ENCODE measurements around the gene XDH. TPM values are rescaled to one million over a fixed set of nuclear protein-coding genes. Genes with fewer than 3 reads are reported as not detected.

Gene XDH
- total RNA-seq, 4 donors from 2014 or later: 25.9 to 57.9 (median 37.2) TPM

DNA sequence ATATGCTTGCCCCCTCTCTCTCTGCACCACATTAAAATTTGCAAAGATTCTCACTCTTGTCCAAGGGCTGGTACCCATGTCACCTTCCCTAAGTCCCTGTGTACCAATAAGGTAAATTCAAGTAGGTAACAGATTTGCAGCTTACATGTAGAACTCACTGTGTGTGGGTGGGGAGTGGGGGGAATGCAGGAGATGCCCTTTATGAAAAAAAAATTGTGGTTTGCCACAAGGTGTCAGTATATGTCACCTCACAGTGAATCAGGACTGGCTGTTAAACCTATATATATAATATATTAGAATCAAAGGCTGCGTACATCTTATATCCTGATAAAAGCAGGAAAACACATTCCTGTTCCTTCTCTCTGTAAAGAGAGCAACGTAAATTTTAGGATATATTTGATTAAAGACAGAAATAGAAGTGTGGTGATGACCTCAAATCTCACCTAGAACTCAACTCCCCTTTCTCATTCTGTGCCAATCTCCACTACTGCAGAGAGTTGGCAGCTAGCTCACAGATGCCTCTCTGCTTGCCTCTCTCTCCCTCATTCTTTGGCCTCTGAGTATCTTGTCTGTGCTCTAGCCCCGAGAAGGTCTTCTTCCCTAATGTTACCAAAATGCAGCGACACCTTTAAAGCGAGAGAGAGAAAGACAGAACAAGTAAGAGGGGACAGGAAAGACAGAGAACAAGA, 536 bp downstream of the XDH start:
- DNase-seq: no peak
- intact Hi-C loops (cut with DNase I; ENCODE audit: low total_unique reads): no loop called here
- Histone ChIP-seq H3K27ac (peak overlapping the region; percentile 33 to 82 (median 61)), H3K36me3 (no peaks in the 10 kb centered on the region), H3K4me3 (peak overlapping the region in 2 of 4 donors; percentile 17 to 46), H3K4me1 (peaks cover 0 to 18% (median 5%) of the 10 kb centered on the region in 4 donors), H3K9me3 (peaks cover 2 to 8% of the 10 kb centered on the region in 2 donors), H3K27me3 (no peaks in the 10 kb centered on the region)
- in situ Hi-C loops (cut with MboI; ENCODE audit: low pct_ligation_motif_present in 1 of 4, low pct_unique_long_range_greater_than_20kb in 1 of 4, low sequenced_read_pairs in 3 of 4): no loop called here
- TF ChIP-seq CTCF (IDR thresholded peaks at IDR 0.05): peak; percentile 17 to 56 (median 38)
- no peak for TF ChIP-seq EP300 (IDR thresholded peaks at IDR 0.05; ENCODE audit: low read depth)
- no peak for TF ChIP-seq POLR2A (IDR thresholded peaks at IDR 0.05)
- no peak for TF ChIP-seq POLR2AphosphoS5 (IDR thresholded peaks at IDR 0.05)
- WGBS, 2 donors (ENCODE audit: low coverage in 1 of 2): 31% methylated on average over 5 of the region's 5 CpGs

GRCh38 chr2:31413025-31413424, 1.5 kb downstream of the XDH start:
- WGBS, 2 donors (ENCODE audit: low coverage in 1 of 2): 20 to 58% methylated on average over 1 of the region's 1 CpG
- peaks cover 0 to 18% (median 5%) of the 10 kb centered on the region in 4 donors for H3K4me1 ChIP-seq
- DNase-seq: no peak
- no peaks in the 10 kb centered on the region for H3K27me3 ChIP-seq
- no peak overlapping the region for H3K27ac ChIP-seq
- TF ChIP-seq POLR2A (IDR thresholded peaks at IDR 0.05) (no peak), POLR2AphosphoS5 (IDR thresholded peaks at IDR 0.05) (no peak), EP300 (IDR thresholded peaks at IDR 0.05; ENCODE audit: low read depth) (no peak), CTCF (IDR thresholded peaks at IDR 0.05) (no peak)
- H3K4me3 ChIP-seq: no peak overlapping the region
- no peaks in the 10 kb centered on the region for H3K9me3 ChIP-seq
- H3K36me3 ChIP-seq: no peaks in the 10 kb centered on the region
- intact Hi-C loops (cut with DNase I; ENCODE audit: low total_unique reads) (no loop called here), in situ Hi-C loops (cut with MboI; ENCODE audit: low pct_ligation_motif_present in 1 of 4, low pct_unique_long_range_greater_than_20kb in 1 of 4, low sequenced_read_pairs in 3 of 4) (no loop called here)

GRCh38 chr2:31411771-31412170, 2.8 kb downstream of the XDH start:
- H3K9me3 ChIP-seq: no peaks in the 10 kb centered on the region
- DNase-seq: no peak
- in situ Hi-C loops (cut with MboI; ENCODE audit: low pct_ligation_motif_present in 1 of 4, low pct_unique_long_range_greater_than_20kb in 1 of 4, low sequenced_read_pairs in 3 of 4): no loop called here
- no peak for TF ChIP-seq POLR2A (IDR thresholded peaks at IDR 0.05)
- TF ChIP-seq POLR2AphosphoS5 (IDR thresholded peaks at IDR 0.05): no peak
- TF ChIP-seq CTCF (IDR thresholded peaks at IDR 0.05): no peak
- TF ChIP-seq EP300 (IDR thresholded peaks at IDR 0.05; ENCODE audit: low read depth): no peak
- no peaks in the 10 kb centered on the region for H3K27me3 ChIP-seq
- no peaks in the 10 kb centered on the region for H3K36me3 ChIP-seq
- H3K27ac ChIP-seq: no peak overlapping the region
- peaks cover 0 to 18% (median 5%) of the 10 kb centered on the region in 4 donors for H3K4me1 ChIP-seq
- intact Hi-C loops (cut with DNase I; ENCODE audit: low total_unique reads): no loop called here
- 84 to 100% methylated on average over 1 to 2 of the region's 2 CpGs for WGBS, 2 donors (ENCODE audit: low coverage in 1 of 2)
- H3K4me3 ChIP-seq: no peak overlapping the region

DNA sequence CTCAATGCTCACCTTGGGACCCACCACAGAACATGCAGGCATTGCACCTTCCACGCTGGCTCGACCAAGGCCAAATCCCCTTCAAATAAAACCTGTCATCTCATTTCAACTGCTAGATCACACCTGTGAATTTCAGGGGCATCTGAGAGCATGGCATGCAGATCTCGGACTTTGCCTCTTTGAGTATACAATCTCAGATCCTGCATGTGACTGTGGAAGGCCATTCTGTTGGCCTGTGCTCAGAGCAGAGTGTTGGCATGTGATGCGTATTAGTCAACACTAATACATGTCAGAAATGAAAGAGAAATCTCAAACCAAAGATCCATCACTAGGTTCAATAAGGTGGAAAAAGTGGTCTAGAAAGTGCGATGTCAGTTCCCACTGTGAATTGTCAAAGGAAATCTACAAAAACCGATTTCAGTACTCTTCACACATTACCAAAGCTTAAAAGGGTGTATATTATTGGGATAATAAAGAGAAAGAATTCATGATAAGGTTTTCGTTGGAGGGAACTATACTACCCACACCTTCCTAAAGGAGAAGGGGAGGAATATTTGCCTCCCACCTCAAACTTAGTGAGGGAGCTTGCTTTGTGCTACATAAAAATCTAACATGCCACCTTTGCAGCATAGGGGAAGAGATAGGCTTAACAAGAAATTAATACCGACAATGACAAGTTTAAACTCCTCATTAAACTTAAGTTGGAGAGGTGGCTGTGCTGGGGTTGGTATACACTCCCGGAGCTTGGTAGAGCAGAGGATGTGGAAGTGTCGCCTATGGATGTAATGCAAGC, 7.8 kb downstream of the XDH start:
- Histone ChIP-seq H3K27ac (no peak overlapping the region), H3K9me3 (no peaks in the 10 kb centered on the region), H3K4me3 (no peak overlapping the region), H3K4me1 (no peaks in the 10 kb centered on the region), H3K36me3 (no peaks in the 10 kb centered on the region), H3K27me3 (no peaks in the 10 kb centered on the region)
- no peak for DNase-seq
- 64 to 84% methylated on average over 5 to 10 of the region's 10 CpGs for WGBS, 2 donors (ENCODE audit: low coverage in 1 of 2)
- TF ChIP-seq CTCF (IDR thresholded peaks at IDR 0.05): no peak
- TF ChIP-seq POLR2AphosphoS5 (IDR thresholded peaks at IDR 0.05): no peak
- TF ChIP-seq POLR2A (IDR thresholded peaks at IDR 0.05): no peak
- TF ChIP-seq EP300 (IDR thresholded peaks at IDR 0.05; ENCODE audit: low read depth): no peak
- intact Hi-C loops (cut with DNase I; ENCODE audit: low total_unique reads): no loop called here
- in situ Hi-C loops (cut with MboI; ENCODE audit: low pct_ligation_motif_present in 1 of 4, low pct_unique_long_range_greater_than_20kb in 1 of 4, low sequenced_read_pairs in 3 of 4): no loop called here
